Measurements from ENCODE around the gene SNRPD2.
A peak's percentile ranks its signal among the peaks of the same experiment; 100 is the strongest.

DNA sequence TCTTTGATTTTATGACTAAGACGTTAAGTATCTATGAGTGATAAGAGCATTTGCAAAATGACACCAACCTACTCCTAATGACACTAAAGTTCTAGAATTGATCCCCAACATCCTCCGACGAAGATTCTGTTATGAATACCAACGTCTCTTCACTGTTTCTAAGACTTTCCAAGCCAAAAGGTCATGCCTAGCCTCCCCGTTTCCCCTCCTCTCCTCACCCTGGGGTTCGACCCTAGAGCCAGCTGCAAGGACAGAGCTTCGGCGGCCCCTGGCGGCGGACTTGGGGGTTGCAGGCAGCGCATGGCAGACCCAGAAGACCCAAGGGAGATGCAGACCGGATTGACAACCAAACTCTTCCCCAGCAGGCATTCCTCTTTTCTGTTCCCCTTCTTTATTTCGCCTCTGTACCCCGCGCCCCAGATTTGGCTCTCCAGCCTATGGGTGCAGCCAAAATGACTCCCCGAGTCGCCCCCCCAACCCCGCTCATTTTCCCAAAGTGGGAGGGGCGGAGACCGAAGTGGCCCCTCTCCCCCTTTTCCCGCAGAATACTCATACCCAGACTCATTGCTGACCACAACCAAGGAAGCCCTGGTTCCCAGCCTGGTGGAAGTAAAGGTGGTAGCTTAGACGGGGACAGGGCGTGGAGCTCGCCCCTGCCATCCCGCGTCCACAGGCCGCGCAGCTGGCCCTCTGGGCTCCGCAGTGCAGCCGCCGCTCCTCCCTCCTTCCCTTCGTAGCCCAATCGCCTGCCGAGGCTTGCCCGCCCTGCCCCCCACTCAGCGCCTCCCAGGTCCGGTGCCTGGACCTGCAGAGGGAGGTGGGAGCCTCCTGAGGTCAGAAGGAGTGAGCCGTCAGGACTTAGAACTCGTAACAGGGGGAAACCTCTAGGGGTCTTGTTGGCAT lies 48.5 kb downstream of the SNRPD2 start:
- no peak for TF ChIP-seq POLR2A (IDR thresholded peaks at IDR 0.05)
- TF ChIP-seq, protein P1, sequence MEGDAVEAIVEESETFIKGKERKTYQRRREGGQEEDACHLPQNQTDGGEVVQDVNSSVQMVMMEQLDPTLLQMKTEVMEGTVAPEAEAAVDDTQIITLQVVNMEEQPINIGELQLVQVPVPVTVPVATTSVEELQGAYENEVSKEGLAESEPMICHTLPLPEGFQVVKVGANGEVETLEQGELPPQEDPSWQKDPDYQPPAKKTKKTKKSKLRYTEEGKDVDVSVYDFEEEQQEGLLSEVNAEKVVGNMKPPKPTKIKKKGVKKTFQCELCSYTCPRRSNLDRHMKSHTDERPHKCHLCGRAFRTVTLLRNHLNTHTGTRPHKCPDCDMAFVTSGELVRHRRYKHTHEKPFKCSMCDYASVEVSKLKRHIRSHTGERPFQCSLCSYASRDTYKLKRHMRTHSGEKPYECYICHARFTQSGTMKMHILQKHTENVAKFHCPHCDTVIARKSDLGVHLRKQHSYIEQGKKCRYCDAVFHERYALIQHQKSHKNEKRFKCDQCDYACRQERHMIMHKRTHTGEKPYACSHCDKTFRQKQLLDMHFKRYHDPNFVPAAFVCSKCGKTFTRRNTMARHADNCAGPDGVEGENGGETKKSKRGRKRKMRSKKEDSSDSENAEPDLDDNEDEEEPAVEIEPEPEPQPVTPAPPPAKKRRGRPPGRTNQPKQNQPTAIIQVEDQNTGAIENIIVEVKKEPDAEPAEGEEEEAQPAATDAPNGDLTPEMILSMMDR (IDR thresholded peaks at IDR 0.05): peak; percentile 94 to 99 (median 98)
